Aorta (tissue), 5 donors: ENCODE measurements around the gene LARGE2. TPM values are rescaled to one million over a fixed set of nuclear protein-coding genes. Genes with fewer than 3 reads are reported as not detected.

Experiments used
- ATAC-seq: fragments of 200-7000 bp; cut with Tn5 transposase; one replicate; pipeline ENCODE4 v1.9.1; 2022; ENCODE audit warnings: moderate library complexity; ENCODE audit not compliant: low FRiP score
- DNase-seq, 2 donors: peaks; one replicate each; pipeline ENCODE4 v3.0.0-alpha.2; 2020
- H3K27ac ChIP-seq, 2 donors: one replicate each; pipeline ENCODE4 v1.5.1; 2013; ENCODE audit warnings: low read length in 2 of 2, mild to moderate bottlenecking in 2 of 2, moderate library complexity in 2 of 2, control low read depth in 1 of 2, inconsistent platforms in 1 of 2, low read depth in 1 of 2
- H3K27me3 ChIP-seq, 2 donors: one replicate each; pipeline ENCODE4 v1.6.1; 2013; ENCODE audit warnings: control low read depth in 1 of 2, low read length in 1 of 2, mild to moderate bottlenecking in 1 of 2, moderate library complexity in 1 of 2; ENCODE audit not compliant: insufficient read depth in 2 of 2, control insufficient read depth in 1 of 2
- H3K36me3 ChIP-seq, 2 donors: one replicate each; pipeline ENCODE4 v1.6.1; 2013; ENCODE audit warnings: control low read depth in 1 of 2, low read length in 1 of 2, mild to moderate bottlenecking in 1 of 2; ENCODE audit not compliant: insufficient read depth in 2 of 2, control insufficient read depth in 1 of 2
- H3K4me1 ChIP-seq, 2 donors: one replicate each; pipeline ENCODE4 v1.6.1; 2013; ENCODE audit warnings: low read length in 2 of 2, control low read depth in 1 of 2, mild to moderate bottlenecking in 1 of 2, moderate library complexity in 1 of 2; ENCODE audit not compliant: insufficient read depth in 2 of 2, control insufficient read depth in 1 of 2
- H3K4me3 ChIP-seq, 2 donors: one replicate each; pipeline ENCODE4 v1.5.1; 2013; ENCODE audit warnings: low read length in 2 of 2, control low read depth in 1 of 2, mild to moderate bottlenecking in 1 of 2
- H3K9me3 ChIP-seq: one replicate; pipeline ENCODE4 v1.6.1; 2013; ENCODE audit warnings: mild to moderate bottlenecking, low read length; ENCODE audit not compliant: control insufficient read depth
- WGBS, 2 donors: extraction: QIAGEN DNeasy Blood & Tissue Kit; methylation state at CpG; one replicate each; pipeline ENCODE4 v1.1.7; 2013; 5-methylcytosine and 5-hydroxymethylcytosine counted together
- intact Hi-C, 2 donors: fragments of 100-400 bp; cut with DNase I; formaldehyde crosslinking; loops; one replicate each; pipeline versions ENCODE4 v1.14.2 to v1.15.0; 2022
- polyA plus RNA-seq, 2 donors: library from polyadenylated mRNA; stranded (reverse); fragments of 200-250 nt; gene quantifications; one replicate each; pipeline ENCODE4 v1.2.3, GENCODE V29; 2013
- total RNA-seq, 2 donors: library from RNA; stranded (reverse); fragmentation: NEBNext Ultra II Directional; extraction: Animal tissue kit (Norgen Biotek cat#: 25700); gene quantifications; one replicate each; pipeline ENCODE4 v1.2.1, GENCODE V29; 2021
- donor health status: healthy with polysubstance abuse.
- donor health status: Bipolar disorder and iron deficiency.
- donor health status: DM: no; HTN: no; CAD: no.
- donor health status: DM: no; HTN: no; CAD: no.
- donor health status: DM: yes; HTN: yes; CAD: no.

LARGE2 gene
- total and polyA plus RNA-seq, 4 donors = 0.45 TPM; not detected in 3

DNA sequence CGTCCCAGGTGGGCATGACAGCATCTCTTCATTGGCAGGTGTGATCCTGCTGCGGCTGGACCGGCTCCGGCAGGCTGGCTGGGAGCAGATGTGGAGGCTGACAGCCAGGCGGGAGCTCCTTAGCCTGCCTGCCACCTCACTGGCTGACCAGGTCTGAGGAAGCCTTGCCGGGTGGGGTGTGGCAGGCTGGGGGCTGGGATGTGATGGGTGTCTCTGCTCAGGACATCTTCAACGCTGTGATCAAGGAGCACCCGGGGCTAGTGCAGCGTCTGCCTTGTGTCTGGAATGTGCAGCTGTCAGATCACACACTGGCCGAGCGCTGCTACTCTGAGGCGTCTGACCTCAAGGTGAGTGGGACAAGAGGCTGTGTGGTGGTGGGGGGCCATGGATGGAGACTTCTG, 3.5 kb downstream of the LARGE2 start:
- ATAC-seq = no peak
- intact Hi-C loops = no loop called here
- no peaks in the 10 kb centered on the region for H3K4me1 ChIP-seq
- H3K27me3 ChIP-seq = no peaks in the 10 kb centered on the region
- 81 to 83% methylated on average over 12 of the region's 12 CpGs for WGBS, 2 donors
- no peaks in the 10 kb centered on the region for H3K36me3 ChIP-seq
- peak in 1 of 2 donors; percentile 61 for DNase-seq
- no peaks in the 10 kb centered on the region for H3K9me3 ChIP-seq
- no peak overlapping the region for H3K4me3 ChIP-seq
- no peak overlapping the region for H3K27ac ChIP-seq

- Histone ChIP-seq H3K36me3 (no peaks in the 10 kb centered on the region), H3K9me3 (no peaks in the 10 kb centered on the region), H3K4me3 (no peak overlapping the region), H3K27ac (no peak overlapping the region), H3K4me1 (no peaks in the 10 kb centered on the region), H3K27me3 (no peaks in the 10 kb centered on the region)
- no peak for ATAC-seq
- intact Hi-C loops = no loop called here
- WGBS, 2 donors = 83 to 89% methylated on average over 11 to 12 of the region's 12 CpGs
- DNase-seq = peak in 1 of 2 donors; percentile 65
These were observed 4.3 kb downstream of the LARGE2 start for GRCh38 chr11:45926536-45927331.

GRCh38 chr11:45927332-45927683, 4.9 kb downstream of the LARGE2 start:
- 76 to 82% methylated on average over 15 of the region's 15 CpGs for WGBS, 2 donors
- no peaks in the 10 kb centered on the region for H3K27me3 ChIP-seq
- H3K4me3 ChIP-seq = no peak overlapping the region
- no peaks in the 10 kb centered on the region for H3K9me3 ChIP-seq
- ATAC-seq = no peak
- peak in 1 of 2 donors; percentile 62 for DNase-seq
- no peaks in the 10 kb centered on the region for H3K36me3 ChIP-seq
- H3K4me1 ChIP-seq = no peaks in the 10 kb centered on the region
- intact Hi-C loops = no loop called here
- no peak overlapping the region for H3K27ac ChIP-seq

DNA sequence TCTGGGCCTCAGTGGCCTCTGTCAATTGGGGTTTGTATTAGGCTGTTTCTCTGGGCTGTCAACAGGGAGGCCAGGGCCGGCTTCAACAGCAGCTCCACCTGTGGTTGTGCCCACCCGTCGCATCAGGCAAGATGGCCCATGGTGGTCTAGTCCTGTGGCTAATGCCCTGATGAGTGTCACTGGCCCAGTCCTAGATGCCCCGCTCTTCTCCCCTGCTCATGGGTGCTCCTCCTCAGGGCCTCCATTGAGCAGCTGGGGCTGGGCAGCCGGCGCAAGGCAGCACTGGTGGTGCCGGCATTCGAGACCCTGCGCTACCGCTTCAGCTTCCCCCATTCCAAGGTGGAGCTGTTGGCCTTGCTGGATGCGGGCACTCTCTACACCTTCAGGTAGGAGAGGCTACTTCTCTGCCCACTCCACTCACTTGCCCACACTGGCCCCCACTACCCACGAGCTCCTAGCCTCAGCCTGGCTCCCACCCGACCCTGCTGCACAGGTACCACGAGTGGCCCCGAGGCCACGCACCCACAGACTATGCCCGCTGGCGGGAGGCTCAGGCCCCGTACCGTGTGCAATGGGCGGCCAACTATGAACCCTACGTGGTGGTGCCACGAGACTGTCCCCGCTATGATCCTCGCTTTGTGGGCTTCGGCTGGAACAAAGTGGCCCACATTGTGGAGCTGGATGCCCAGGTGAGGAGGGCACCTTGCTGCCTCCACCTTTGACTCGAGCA, 5.4 kb downstream of the LARGE2 start:
- intact Hi-C loops = no loop called here
- no peak overlapping the region for H3K4me3 ChIP-seq
- no peaks in the 10 kb centered on the region for H3K36me3 ChIP-seq
- H3K27me3 ChIP-seq = no peaks in the 10 kb centered on the region
- WGBS, 2 donors = 91 to 93% methylated on average over 26 to 27 of the region's 27 CpGs
- ATAC-seq (no peak), DNase-seq (peak in 1 of 2 donors; percentile 73)
- no peak overlapping the region for H3K27ac ChIP-seq
- no peaks in the 10 kb centered on the region for H3K4me1 ChIP-seq
- H3K9me3 ChIP-seq = no peaks in the 10 kb centered on the region

DNA sequence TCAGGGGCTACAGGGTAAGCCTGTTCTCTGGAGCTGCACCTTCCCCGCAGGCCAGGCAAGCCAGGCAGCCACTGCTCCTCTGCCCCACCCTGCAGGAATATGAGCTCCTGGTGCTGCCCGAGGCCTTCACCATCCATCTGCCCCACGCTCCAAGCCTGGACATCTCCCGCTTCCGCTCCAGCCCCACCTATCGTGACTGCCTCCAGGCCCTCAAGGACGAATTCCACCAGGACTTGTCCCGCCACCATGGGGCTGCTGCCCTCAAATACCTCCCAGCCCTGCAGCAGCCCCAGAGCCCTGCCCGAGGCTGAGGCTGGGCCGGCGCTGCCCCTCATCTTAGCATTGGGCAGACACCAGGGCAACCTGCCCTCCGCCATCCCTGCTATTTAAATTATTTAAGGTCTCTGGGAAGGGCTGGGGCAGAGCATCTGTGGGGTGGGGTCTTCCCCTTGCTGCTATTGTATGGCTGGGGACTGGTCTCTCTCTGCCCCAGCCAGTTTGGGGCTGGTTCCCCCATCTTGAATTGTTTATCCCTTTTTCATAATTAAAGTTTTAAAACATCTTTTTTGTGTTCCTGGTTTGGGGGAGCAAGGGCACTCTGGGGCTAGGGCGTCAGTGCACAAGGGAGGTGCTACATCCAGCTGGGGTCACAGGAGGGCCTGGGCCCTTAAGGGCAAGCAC, 6.2 kb downstream of the LARGE2 start:
- no peaks in the 10 kb centered on the region for H3K4me1 ChIP-seq
- ATAC-seq = no peak
- H3K27me3 ChIP-seq = no peaks in the 10 kb centered on the region
- no peak overlapping the region for H3K27ac ChIP-seq
- no peaks in the 10 kb centered on the region for H3K9me3 ChIP-seq
- no peak overlapping the region for H3K4me3 ChIP-seq
- intact Hi-C loops = no loop called here
- no peaks in the 10 kb centered on the region for H3K36me3 ChIP-seq
- peak in 1 of 2 donors; percentile 69 for DNase-seq
- WGBS, 2 donors = 76 to 83% methylated on average over 13 of the region's 13 CpGs

DNA sequence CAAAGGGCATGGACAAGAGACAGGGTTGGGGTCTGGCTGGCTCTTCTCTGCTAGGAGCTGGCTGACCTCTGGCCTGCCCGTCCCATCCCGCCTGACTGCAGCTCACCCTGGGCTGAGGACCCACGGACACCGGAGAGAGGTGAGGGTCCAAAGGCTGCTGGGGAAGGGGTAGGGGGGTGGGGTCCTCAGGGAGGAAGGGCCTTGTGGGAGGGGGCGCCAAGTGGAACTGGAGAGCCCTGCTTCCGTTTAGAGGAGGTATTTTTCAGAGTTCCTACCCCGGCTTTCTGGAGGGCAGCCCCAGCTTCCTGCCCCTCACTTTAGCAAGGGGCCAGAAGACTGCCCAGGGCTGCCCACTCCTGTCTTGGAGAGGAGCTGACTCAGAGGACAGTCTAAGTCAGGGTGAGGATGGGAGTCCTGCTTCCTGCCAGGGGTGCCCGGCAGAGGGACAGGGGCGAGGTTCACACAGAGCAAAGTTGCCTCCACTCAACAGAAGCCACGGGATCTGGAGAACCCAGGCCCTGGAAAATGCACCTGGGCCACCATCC, 7.1 kb downstream of the LARGE2 start:
- no peak overlapping the region for H3K27ac ChIP-seq
- WGBS, 2 donors = 82 to 85% methylated on average over 10 of the region's 10 CpGs
- H3K27me3 ChIP-seq = no peaks in the 10 kb centered on the region
- H3K9me3 ChIP-seq = no peaks in the 10 kb centered on the region
- H3K4me1 ChIP-seq = no peaks in the 10 kb centered on the region
- DNase-seq = peak in 1 of 2 donors; percentile 59
- intact Hi-C loops = no loop called here
- no peak overlapping the region for H3K4me3 ChIP-seq
- no peak for ATAC-seq
- peaks cover 0 to 1% of the 10 kb centered on the region in 2 donors for H3K36me3 ChIP-seq

GRCh38 chr11:45930031-45930794, 7.8 kb downstream of the LARGE2 start:
- Histone ChIP-seq H3K27me3 (no peaks in the 10 kb centered on the region), H3K4me3 (no peak overlapping the region), H3K9me3 (no peaks in the 10 kb centered on the region), H3K27ac (no peak overlapping the region), H3K36me3 (peaks cover 3 to 5% of the 10 kb centered on the region in 2 donors), H3K4me1 (no peaks in the 10 kb centered on the region)
- intact Hi-C loops = no loop called here
- ATAC-seq (no peak), DNase-seq (peak in 1 of 2 donors; percentile 72)
- 82 to 88% methylated on average over 14 of the region's 14 CpGs for WGBS, 2 donors

GRCh38 chr11:45930951-45931570, 8.6 kb downstream of the LARGE2 start:
- WGBS, 2 donors = 89 to 93% methylated on average over 8 of the region's 8 CpGs
- ATAC-seq = no peak
- Histone ChIP-seq H3K27me3 (no peaks in the 10 kb centered on the region), H3K9me3 (no peaks in the 10 kb centered on the region), H3K27ac (no peak overlapping the region), H3K4me3 (no peak overlapping the region), H3K4me1 (no peaks in the 10 kb centered on the region), H3K36me3 (peaks cover 3 to 8% of the 10 kb centered on the region in 2 donors)
- intact Hi-C loops = no loop called here
- DNase-seq = no peak
